T1000 (cell line): ENCODE results near the gene TWIST2.
A peak's percentile ranks its signal among the peaks of the same experiment; 100 is the strongest.

Source experiments
- DNase-seq: peaks from one replicate; lab custom pipeline; 2025; ENCODE audit warnings: mixed read lengths; lab: John Stamatoyannopoulos, UW

The TWIST2 gene

GRCh38 chr2:238920053-238920452 is 72.2 kb downstream of the TWIST2 start:
- DNase-seq = no peak

- no peak for DNase-seq
Observed at GRCh38 chr2:238920601-238921001, 72.7 kb downstream of the TWIST2 start.

- no peak for DNase-seq
Observed at GRCh38 chr2:238921259-238921658, 73.4 kb downstream of the TWIST2 start.

- DNase-seq = no peak
Observed at GRCh38 chr2:238921681-238922319, 73.9 kb downstream of the TWIST2 start.

GRCh38 chr2:238922435-238922834 is 74.5 kb downstream of the TWIST2 start:
- DNase-seq = no peak

GRCh38 chr2:238924032-238924431 is 76.1 kb downstream of the TWIST2 start:
- no peak for DNase-seq

GRCh38 chr2:238924796-238925195 is 76.9 kb downstream of the TWIST2 start:
- no peak for DNase-seq

GRCh38 chr2:238925281-238925680 is 77.4 kb downstream of the TWIST2 start:
- DNase-seq = no peak

- no peak for DNase-seq
Observed at GRCh38 chr2:238925816-238926521, 78.1 kb downstream of the TWIST2 start.

- no peak for DNase-seq
Observed at GRCh38 chr2:238926761-238927611, 79.1 kb downstream of the TWIST2 start.

GRCh38 chr2:238927746-238928519 is 80.0 kb downstream of the TWIST2 start:
- DNase-seq = no peak

GRCh38 chr2:238928520-238929241 is 80.8 kb downstream of the TWIST2 start:
- no peak for DNase-seq

- DNase-seq = no peak
Observed at GRCh38 chr2:238929242-238930081, 81.6 kb downstream of the TWIST2 start.

- no peak for DNase-seq
Observed at GRCh38 chr2:238930216-238930615, 82.3 kb downstream of the TWIST2 start.

GRCh38 chr2:238936162-238937052 is 88.5 kb downstream of the TWIST2 start:
- DNase-seq = no peak

- DNase-seq = no peak
Observed at GRCh38 chr2:238938003-238938400, 90.1 kb downstream of the TWIST2 start.

- DNase-seq = peak; percentile 65
Observed at GRCh38 chr2:238938401-238939055, 90.6 kb downstream of the TWIST2 start.

GRCh38 chr2:238939074-238939473 is 91.2 kb downstream of the TWIST2 start:
- DNase-seq = no peak
